H9 (cell line): ENCODE data around the gene ATXN7. TPM values are rescaled to one million over a fixed set of nuclear protein-coding genes. Genes with fewer than 3 reads are reported as not detected.
A peak's percentile ranks its signal among the peaks of the same experiment; 100 is the strongest.

Experiments used
- DNase-seq: peaks from one replicate; pipeline ENCODE4 v3.0.0-alpha.2; 2017
- H2AFZ ChIP-seq: one replicate; pipeline ENCODE4 v1.6.1; 2013; ENCODE audit warnings: mild to moderate bottlenecking, low read length, control low read depth, moderate library complexity
- H2AK5ac ChIP-seq: 2 replicates; pipeline ENCODE4 v1.6.1; 2013; ENCODE audit warnings: low read length, control low read depth, mixed read lengths; ENCODE audit not compliant: insufficient read length
- H2BK120ac ChIP-seq: one replicate; pipeline ENCODE4 v1.6.1; 2013; ENCODE audit warnings: low read depth, mild to moderate bottlenecking, low read length, control low read depth, inconsistent platforms; ENCODE audit not compliant: poor library complexity, severe bottlenecking
- H2BK12ac ChIP-seq: 2 replicates; pipeline ENCODE4 v1.6.1; 2013; ENCODE audit warnings: low read length, control low read depth, mixed read lengths, low read depth; ENCODE audit not compliant: insufficient read length
- H2BK15ac ChIP-seq: 2 replicates; pipeline ENCODE4 v1.6.1; 2013; ENCODE audit warnings: low read depth, low read length, control low read depth
- H2BK20ac ChIP-seq: one replicate; pipeline ENCODE4 v1.6.1; 2013; ENCODE audit warnings: low read depth, mild to moderate bottlenecking, low read length, control low read depth, inconsistent platforms; ENCODE audit not compliant: poor library complexity, severe bottlenecking
- H2BK5ac ChIP-seq: 2 replicates; pipeline ENCODE4 v1.6.1; 2013; ENCODE audit warnings: low read length, control low read depth, mixed read lengths; ENCODE audit not compliant: insufficient read length
- H3K14ac ChIP-seq: 2 replicates; pipeline ENCODE4 v1.6.1; 2013; ENCODE audit warnings: low read length, control low read depth; ENCODE audit not compliant: insufficient read depth
- H3K18ac ChIP-seq: 2 replicates; pipeline ENCODE4 v1.6.1; 2013; ENCODE audit warnings: low read depth, mild to moderate bottlenecking, mixed read lengths, low read length, control low read depth; ENCODE audit not compliant: insufficient read length
- H3K23ac ChIP-seq: 2 replicates; pipeline ENCODE4 v1.6.1; 2013; ENCODE audit warnings: low read length, control low read depth, mixed read lengths, low read depth; ENCODE audit not compliant: insufficient read length
- H3K23me2 ChIP-seq: 2 replicates; pipeline ENCODE4 v1.6.1; 2013; ENCODE audit warnings: low read depth, mild to moderate bottlenecking, mixed read lengths, low read length, control low read depth; ENCODE audit not compliant: insufficient read length, poor library complexity, severe bottlenecking
- H3K27ac ChIP-seq: 2 replicates; pipeline ENCODE4 v1.5.1; 2013; ENCODE audit warnings: low read length, control low read depth, mixed read lengths, low read depth; ENCODE audit not compliant: insufficient read length
- H3K27me3 ChIP-seq: 2 replicates; pipeline ENCODE4 v1.6.1; 2013; ENCODE audit warnings: low read length, control low read depth, inconsistent platforms; ENCODE audit not compliant: insufficient read depth
- H3K4ac ChIP-seq: 2 replicates; pipeline ENCODE4 v1.6.1; 2013; ENCODE audit warnings: low read depth, mild to moderate bottlenecking, control low read depth, inconsistent platforms, low read length, moderate library complexity
- H3K4me1 ChIP-seq: 2 replicates; pipeline ENCODE4 v1.6.1; 2013; ENCODE audit warnings: low read length, control low read depth, inconsistent platforms; ENCODE audit not compliant: insufficient read depth
- H3K4me2 ChIP-seq: 2 replicates; pipeline ENCODE4 v1.6.1; 2013; ENCODE audit warnings: low read length, control low read depth, mixed read lengths; ENCODE audit not compliant: insufficient read length, insufficient read depth
- H3K56ac ChIP-seq: 2 replicates; pipeline ENCODE4 v1.6.1; 2013; ENCODE audit warnings: low read depth, mild to moderate bottlenecking, mixed read lengths, low read length, control low read depth; ENCODE audit not compliant: insufficient read length
- H3K79me1 ChIP-seq: 2 replicates; pipeline ENCODE4 v1.6.1; 2013; ENCODE audit warnings: low read depth, mild to moderate bottlenecking, moderate library complexity, low read length, control low read depth, inconsistent platforms; ENCODE audit not compliant: insufficient read depth, poor library complexity, severe bottlenecking
- H3K79me2 ChIP-seq: 2 replicates; pipeline ENCODE4 v1.6.1; 2013; ENCODE audit warnings: low read length, control low read depth, inconsistent platforms; ENCODE audit not compliant: insufficient read depth
- H3K9ac ChIP-seq: 2 replicates; pipeline ENCODE4 v1.6.1; 2013; ENCODE audit warnings: low read length, control low read depth, mixed read lengths; ENCODE audit not compliant: insufficient read length; ENCODE audit errors: extremely low read depth
- H3K9me3 ChIP-seq: one replicate; pipeline ENCODE4 v1.6.1; 2013; ENCODE audit warnings: low read depth, low read length, inconsistent platforms; ENCODE audit not compliant: control insufficient read depth
- H3T11ph ChIP-seq: one replicate; pipeline ENCODE4 v1.6.1; 2013; ENCODE audit warnings: mild to moderate bottlenecking, low read length, control low read depth, inconsistent platforms
- H4K20me1 ChIP-seq: one replicate; pipeline ENCODE4 v1.6.1; 2013; ENCODE audit not compliant: control insufficient read depth, insufficient read length, insufficient read depth
- H4K5ac ChIP-seq: 2 replicates; pipeline ENCODE4 v1.6.1; 2013; ENCODE audit warnings: low read depth, mild to moderate bottlenecking, mixed read lengths, low read length, control low read depth; ENCODE audit not compliant: insufficient read length
- H4K8ac ChIP-seq: replicated peaks from 2 replicates; pipeline ENCODE4 v1.6.1; 2013; ENCODE audit warnings: low read length, control low read depth, mixed read lengths, low read depth; ENCODE audit not compliant: insufficient read length
- H4K91ac ChIP-seq: 2 replicates; pipeline ENCODE4 v1.6.1; 2013; ENCODE audit warnings: low read depth, mild to moderate bottlenecking, moderate library complexity, mixed read lengths, low read length, control low read depth; ENCODE audit not compliant: insufficient read length
- H3K27ac Mint-ChIP-seq, 3 experiments: 2 replicates in 2 of 3; 3 replicates in 1 of 3; pipeline ENCODE4 v1.8.0; 2020 to 2021; ENCODE audit warnings: mixed read lengths in 3 of 3, mild to moderate bottlenecking in 1 of 3, moderate library complexity in 1 of 3
- H3K27me3 Mint-ChIP-seq: 2 replicates; pipeline ENCODE4 v1.8.0; 2021; ENCODE audit warnings: low read depth, mild to moderate bottlenecking, moderate library complexity, mixed read lengths
- H3K36me3 Mint-ChIP-seq, 3 experiments: 2 replicates in 2 of 3; 3 replicates in 1 of 3; pipeline ENCODE4 v1.8.0; 2020 to 2021; ENCODE audit warnings: low read depth in 3 of 3, mixed read lengths in 3 of 3; ENCODE audit not compliant: insufficient read depth in 1 of 3
- H3K4me1 Mint-ChIP-seq, 2 experiments: 2 replicates each; pipeline ENCODE4 v1.8.0; 2020; ENCODE audit warnings: mixed read lengths in 2 of 2
- H3K4me3 Mint-ChIP-seq, 2 experiments: 2 replicates in 1 of 2; 3 replicates in 1 of 2; pipeline ENCODE4 v1.8.0; 2020 to 2021; ENCODE audit warnings: mild to moderate bottlenecking in 2 of 2, mixed read lengths in 2 of 2, moderate library complexity in 1 of 2
- H3K9me3 Mint-ChIP-seq, 2 experiments: 2 replicates in 1 of 2; 3 replicates in 1 of 2; pipeline ENCODE4 v1.8.0; 2020; ENCODE audit warnings: mild to moderate bottlenecking in 2 of 2, mixed read lengths in 2 of 2, moderate library complexity in 1 of 2
- CTCF ChIP-seq: fragments of 200-600 bp; sonication (generic); conservative IDR thresholded peaks from 3 replicates; pipeline ENCODE4 v1.8.0; 2021; ENCODE audit warnings: antibody characterized with exemption, mild to moderate bottlenecking
- WGBS: extraction: QIAGEN DNeasy Blood & Tissue Kit; methylation state at CpG from one replicate; pipeline ENCODE4 v1.1.7; 2013; ENCODE audit warnings: missing lambda C conversion rate, low lambda C conversion rate, mixed read lengths; ENCODE audit not compliant: insufficient read length; ENCODE audit errors: extremely low coverage; 5-methylcytosine and 5-hydroxymethylcytosine counted together
- total RNA-seq: library from RNA; stranded (reverse); gene quantifications from 2 replicates; pipeline ENCODE4 v1.2.1, GENCODE V29; 2021

Gene ATXN7
- total RNA-seq, 1 experiment from 2014 or later, result 21.5 TPM

- no peak for TF ChIP-seq CTCF
- Histone ChIP-seq H3K27ac (no peak overlapping the region), H3K23ac (no peak overlapping the region), H3K4me1 (no peaks in the 10 kb centered on the region; the same call in none of the 2 replicates), H4K20me1 (no peaks in the 10 kb centered on the region), H2BK12ac (no peak overlapping the region), H3K4ac (no peak overlapping the region), H3K56ac (no peak overlapping the region), H4K91ac (no peak overlapping the region), H3K18ac (peak overlapping the region; percentile 30), H3K79me2 (no peaks in the 10 kb centered on the region; the same call in 1 of the 2 replicates), H2AFZ (no peak overlapping the region), H2BK5ac (no peak overlapping the region), H3T11ph (no peak overlapping the region), H2BK20ac (no peak overlapping the region), H2AK5ac (no peak overlapping the region), H4K5ac (no peak overlapping the region), H3K27me3 (no peaks in the 10 kb centered on the region), H3K9ac (no peak overlapping the region), H3K14ac (no peak overlapping the region), H4K8ac (no peak overlapping the region), H3K4me2 (no peak overlapping the region), H2BK15ac (no peak overlapping the region), H3K23me2 (no peaks in the 10 kb centered on the region), H2BK120ac (peak overlapping the region; percentile 61), H3K9me3 (no peaks in the 10 kb centered on the region), H3K79me1 (peaks cover 2% of the 10 kb centered on the region)
- no peak for DNase-seq
- peaks cover 0 to 6% (median 5%) of the 10 kb centered on the region in 3 experiments; a peak in 3 of 7 replicates for H3K36me3 Mint-ChIP-seq
- no peaks in the 10 kb centered on the region for H3K27me3 Mint-ChIP-seq
- peaks cover 20 to 33% of the 10 kb centered on the region in 2 experiments for H3K4me1 Mint-ChIP-seq
- H3K4me3 Mint-ChIP-seq, result no peak overlapping the region
- H3K9me3 Mint-ChIP-seq, result no peaks in the 10 kb centered on the region
- no peak overlapping the region for H3K27ac Mint-ChIP-seq
- no CpG with 5 or more reads among the region's 2 CpGs for WGBS
Observed at GRCh38 chr3:63949005-63949404, 85.3 kb downstream of the ATXN7 start.
